ENCODE results near the gene SLC30A10. TPM values are rescaled to one million over a fixed set of nuclear protein-coding genes. Genes with fewer than 3 reads are reported as not detected.

The SLC30A10 gene
- total RNA-seq, 1 experiment from 2014 or later: 0.09 TPM

GRCh38 chr1:219898375-219898774 is 30.0 kb downstream of the SLC30A10 start:
- Histone ChIP-seq H3K18ac (ENCODE audit: insufficient read length, low read depth, low read length) (no peak overlapping the region), H3T11ph (ENCODE audit: low read length) (no peak overlapping the region), H3K79me1 (ENCODE audit: insufficient read depth, low read depth, low read length, poor library complexity, severe bottlenecking) (no peaks in the 10 kb centered on the region), H2BK120ac (ENCODE audit: low read depth, low read length, poor library complexity, severe bottlenecking) (no peak overlapping the region), H3K27me3 (ENCODE audit: insufficient read depth, low read length) (no peaks in the 10 kb centered on the region), H2BK12ac (ENCODE audit: insufficient read length, low read depth, low read length) (no peak overlapping the region), H4K20me1 (ENCODE audit: control insufficient read depth, insufficient read depth, insufficient read length) (no peaks in the 10 kb centered on the region), H3K4ac (ENCODE audit: low read depth, low read length) (no peak overlapping the region), H3K79me2 (ENCODE audit: insufficient read depth, low read length) (no peaks in the 10 kb centered on the region), H3K23ac (ENCODE audit: insufficient read length, low read depth, low read length) (no peak overlapping the region), H4K91ac (ENCODE audit: insufficient read length, low read depth, low read length) (no peak overlapping the region), H4K8ac (replicated peaks; ENCODE audit: insufficient read length, low read depth, low read length) (no peak overlapping the region), H3K4me2 (ENCODE audit: insufficient read depth, insufficient read length, low read length) (no peak overlapping the region), H3K4me1 (ENCODE audit: insufficient read depth, low read length) (0 out of 2 replicates have a peak, but pooled peaks cover 5% of the 10 kb centered on the region), H3K23me2 (ENCODE audit: insufficient read length, low read depth, low read length, poor library complexity, severe bottlenecking) (no peaks in the 10 kb centered on the region), H3K9me3 (ENCODE audit: control insufficient read depth, low read depth, low read length) (no peaks in the 10 kb centered on the region), H3K9ac (ENCODE audit: extremely low read depth, insufficient read length, low read length) (no peak overlapping the region), H2BK20ac (ENCODE audit: low read depth, low read length, poor library complexity, severe bottlenecking) (no peak overlapping the region), H2AK5ac (ENCODE audit: insufficient read length, low read length) (no peak overlapping the region), H3K56ac (ENCODE audit: insufficient read length, low read depth, low read length) (no peak overlapping the region), H2BK15ac (ENCODE audit: low read depth, low read length) (no peak overlapping the region), H2BK5ac (ENCODE audit: insufficient read length, low read length) (no peak overlapping the region), H3K27ac (ENCODE audit: insufficient read length, low read depth, low read length) (no peak overlapping the region), H3K14ac (ENCODE audit: insufficient read depth, low read length) (no peak overlapping the region), H4K5ac (ENCODE audit: insufficient read length, low read depth, low read length) (no peak overlapping the region), H2AFZ (ENCODE audit: low read length) (no peak overlapping the region)
- peaks cover 24 to 39% of the 10 kb centered on the region in 2 experiments for H3K4me1 Mint-ChIP-seq
- no peaks in the 10 kb centered on the region for H3K9me3 Mint-ChIP-seq
- H3K4me3 Mint-ChIP-seq: no peak overlapping the region
- peak overlapping the region in 1 of 3 experiments; percentile 53; a peak in 1 of 7 replicates for H3K27ac Mint-ChIP-seq
- H3K27me3 Mint-ChIP-seq (ENCODE audit: low read depth): no peaks in the 10 kb centered on the region; the same call in 1 of the 2 replicates
- H3K36me3 Mint-ChIP-seq (ENCODE audit: insufficient read depth in 1 of 3, low read depth in 3 of 3): no peaks in the 10 kb centered on the region
- no peak for DNase-seq
- TF ChIP-seq, protein P1, sequence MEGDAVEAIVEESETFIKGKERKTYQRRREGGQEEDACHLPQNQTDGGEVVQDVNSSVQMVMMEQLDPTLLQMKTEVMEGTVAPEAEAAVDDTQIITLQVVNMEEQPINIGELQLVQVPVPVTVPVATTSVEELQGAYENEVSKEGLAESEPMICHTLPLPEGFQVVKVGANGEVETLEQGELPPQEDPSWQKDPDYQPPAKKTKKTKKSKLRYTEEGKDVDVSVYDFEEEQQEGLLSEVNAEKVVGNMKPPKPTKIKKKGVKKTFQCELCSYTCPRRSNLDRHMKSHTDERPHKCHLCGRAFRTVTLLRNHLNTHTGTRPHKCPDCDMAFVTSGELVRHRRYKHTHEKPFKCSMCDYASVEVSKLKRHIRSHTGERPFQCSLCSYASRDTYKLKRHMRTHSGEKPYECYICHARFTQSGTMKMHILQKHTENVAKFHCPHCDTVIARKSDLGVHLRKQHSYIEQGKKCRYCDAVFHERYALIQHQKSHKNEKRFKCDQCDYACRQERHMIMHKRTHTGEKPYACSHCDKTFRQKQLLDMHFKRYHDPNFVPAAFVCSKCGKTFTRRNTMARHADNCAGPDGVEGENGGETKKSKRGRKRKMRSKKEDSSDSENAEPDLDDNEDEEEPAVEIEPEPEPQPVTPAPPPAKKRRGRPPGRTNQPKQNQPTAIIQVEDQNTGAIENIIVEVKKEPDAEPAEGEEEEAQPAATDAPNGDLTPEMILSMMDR (conservative IDR thresholded peaks at IDR 0.05): no peak
- WGBS (ENCODE audit: extremely low coverage, insufficient read length, low lambda C conversion rate): no CpG with 5 or more reads among the region's 5 CpGs
